ENCODE results near the gene RHOD.

RHOD gene, protein sequence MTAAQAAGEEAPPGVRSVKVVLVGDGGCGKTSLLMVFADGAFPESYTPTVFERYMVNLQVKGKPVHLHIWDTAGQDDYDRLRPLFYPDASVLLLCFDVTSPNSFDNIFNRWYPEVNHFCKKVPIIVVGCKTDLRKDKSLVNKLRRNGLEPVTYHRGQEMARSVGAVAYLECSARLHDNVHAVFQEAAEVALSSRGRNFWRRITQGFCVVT

DNA sequence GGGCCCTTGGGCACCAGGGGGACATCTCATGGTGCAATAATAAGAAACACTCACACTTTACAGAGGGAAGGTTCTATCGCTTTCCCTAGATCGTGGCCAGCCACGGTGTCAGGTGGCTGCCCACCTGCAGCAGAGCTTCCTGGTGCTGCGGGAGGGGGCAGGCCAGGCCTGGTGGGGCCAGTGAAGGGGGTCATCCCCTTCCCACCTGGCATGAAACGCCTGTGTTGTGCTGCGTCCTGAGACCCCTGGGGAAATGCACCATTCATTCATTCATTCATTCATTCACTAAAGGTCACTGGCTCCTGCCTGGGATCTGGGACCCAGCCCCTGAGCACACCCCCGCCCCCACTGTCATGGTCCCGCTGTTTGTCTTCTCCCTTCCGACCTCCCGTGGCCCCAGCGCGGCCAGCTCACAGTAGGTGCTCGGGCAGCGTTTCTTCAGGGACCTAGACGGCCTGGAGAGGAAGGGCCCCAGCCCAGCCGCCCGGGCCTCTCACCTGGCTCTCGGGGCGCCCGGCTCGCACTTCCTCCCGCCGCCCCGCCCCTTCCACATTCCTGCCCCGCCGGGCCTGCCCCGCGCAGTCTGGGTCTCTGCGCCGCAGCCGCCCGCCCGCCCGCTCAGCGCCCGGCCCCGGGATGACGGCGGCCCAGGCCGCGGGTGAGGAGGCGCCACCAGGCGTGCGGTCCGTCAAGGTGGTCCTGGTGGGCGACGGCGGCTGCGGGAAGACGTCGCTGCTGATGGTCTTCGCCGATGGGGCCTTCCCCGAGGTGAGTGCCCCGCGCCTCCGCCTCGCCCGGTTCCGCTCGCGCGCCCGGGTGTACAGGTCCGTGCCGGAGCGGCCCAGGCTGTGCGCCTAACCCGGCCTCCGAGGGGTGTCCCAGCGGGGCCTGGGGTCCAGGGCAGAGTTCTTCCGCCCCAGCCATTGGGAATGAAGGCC, at the start of gene RHOD:
RHOD (plus strand) TSS at position 581 of the 938 bp plus-strand sequence; CDS start at position 637, 56 bp downstream.
- no peak for DNase-seq

DNA sequence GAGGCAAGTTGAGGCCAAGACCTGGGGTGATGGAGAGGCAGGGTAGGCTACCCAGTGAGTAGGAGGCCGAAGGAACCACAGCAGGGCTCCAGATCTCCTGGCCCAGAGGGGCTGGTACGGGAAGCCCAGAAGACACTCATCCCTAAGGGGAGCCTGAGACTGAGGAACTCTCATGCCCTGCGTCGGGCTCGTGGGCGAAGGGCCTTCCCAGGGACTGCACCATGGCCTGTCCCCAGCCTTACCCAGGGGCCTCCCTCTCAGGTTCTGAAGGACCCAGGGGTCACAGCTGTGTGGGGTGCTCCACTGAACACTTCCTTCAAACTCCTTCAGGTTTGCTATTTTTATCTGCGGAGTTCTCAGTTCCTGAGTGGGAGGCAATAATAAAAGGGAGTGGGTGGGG, 49.5 kb upstream of the RHOD start:
- no peak for DNase-seq

DNA sequence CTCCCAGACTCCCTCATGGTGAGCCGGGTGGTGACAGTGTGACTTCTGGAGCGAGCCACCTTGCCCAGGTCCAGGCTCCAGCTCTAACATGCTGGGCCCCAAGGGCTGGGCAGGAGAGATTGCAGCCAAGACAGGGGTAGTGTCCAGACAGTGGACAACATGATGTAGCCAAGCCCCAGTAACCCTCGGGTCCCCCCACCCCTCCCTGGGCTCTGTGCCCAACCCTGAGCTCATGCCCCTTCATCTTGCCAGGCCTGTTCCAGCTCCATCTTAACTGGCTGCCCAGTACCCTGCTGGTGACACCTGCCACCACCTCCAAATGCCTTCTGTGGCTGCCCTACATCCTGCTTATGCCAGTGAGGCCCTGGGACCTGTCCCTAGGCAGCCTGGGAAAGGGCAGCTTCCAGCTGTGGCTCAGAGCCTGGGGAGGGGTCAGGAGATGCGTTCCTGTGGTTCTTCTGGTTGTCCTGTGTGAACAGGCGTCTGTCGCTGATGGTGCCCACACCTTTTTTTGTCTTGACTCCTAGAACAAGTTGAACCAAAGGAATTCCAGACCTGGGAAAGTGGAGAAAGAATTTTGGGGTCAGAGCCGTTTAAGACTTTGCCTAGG, 46.2 kb upstream of the RHOD start:
- DNase-seq: no peak

DNA sequence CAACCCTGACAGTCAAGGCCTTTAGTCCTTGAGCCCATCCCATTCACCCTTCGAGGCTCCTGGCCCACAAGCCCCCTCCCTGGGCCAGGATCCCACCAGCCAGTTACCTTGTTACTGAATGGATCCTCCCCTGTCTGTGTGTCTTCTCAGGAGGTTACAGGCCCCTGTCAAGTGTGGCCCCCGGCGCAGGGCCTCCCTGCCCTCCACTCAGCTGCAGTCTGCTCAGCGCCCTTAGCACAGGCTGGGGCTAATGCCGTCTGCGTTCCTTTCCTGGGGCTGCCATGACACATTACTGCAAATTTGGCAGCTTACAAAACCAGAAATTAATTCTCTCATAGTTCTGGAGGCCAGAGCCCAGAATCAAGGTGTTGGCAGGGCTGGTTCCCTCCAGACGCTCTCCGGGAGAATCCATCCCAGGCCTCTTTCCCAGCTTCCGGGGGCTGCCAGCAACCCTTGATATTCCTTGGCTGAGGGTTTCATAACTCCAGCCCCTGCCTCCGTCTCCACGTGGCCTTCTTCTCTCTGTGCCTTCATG, 43.1 kb upstream of the RHOD start:
- DNase-seq: no peak

DNA sequence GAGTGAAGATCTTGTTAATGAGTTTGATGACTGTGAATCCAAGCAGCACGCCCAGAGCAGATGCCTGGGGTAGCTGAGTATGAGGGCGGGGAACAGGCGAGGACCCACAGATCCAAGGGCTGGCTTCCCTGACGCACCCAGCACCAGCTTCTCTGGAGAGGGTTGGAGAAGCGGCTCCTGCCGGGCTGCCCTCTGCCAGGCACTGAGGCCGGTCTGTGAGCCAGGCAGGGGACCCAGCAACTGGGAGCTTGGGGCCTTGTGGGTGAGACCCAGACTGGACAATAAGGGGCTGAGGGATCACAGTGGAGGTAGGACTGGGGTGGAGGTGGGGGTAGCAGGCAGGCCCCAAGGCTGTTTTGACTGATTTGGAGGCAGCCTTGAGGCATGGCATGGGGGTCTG, 42.3 kb upstream of the RHOD start:
- no peak for DNase-seq

DNA sequence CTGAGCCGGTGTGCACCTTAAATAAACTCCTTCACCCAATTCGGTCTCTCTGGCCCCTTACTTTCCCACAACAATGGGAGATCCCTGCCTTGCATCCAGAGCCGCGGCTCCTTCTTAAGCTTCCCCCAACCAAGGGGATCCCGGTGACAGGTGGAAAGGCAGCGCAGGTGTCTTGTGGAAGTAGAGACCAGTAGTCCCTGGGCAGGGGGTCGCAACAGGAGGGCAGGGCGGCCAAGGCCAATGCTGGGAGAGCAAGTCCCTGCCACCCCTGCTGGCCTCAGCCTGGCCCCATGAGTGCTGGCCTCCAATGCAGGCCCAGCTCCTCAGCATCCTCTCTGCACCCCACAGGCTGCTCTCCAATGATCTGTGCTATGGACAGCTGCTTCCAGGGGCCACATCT, 41.6 kb upstream of the RHOD start:
- no peak for DNase-seq

GRCh38 chr11:67016550-67016949, 40.1 kb upstream of the RHOD start:
- DNase-seq: no peak

- no peak for DNase-seq
Measured at GRCh38 chr11:67020949-67021348, 35.7 kb upstream of the RHOD start.

DNA sequence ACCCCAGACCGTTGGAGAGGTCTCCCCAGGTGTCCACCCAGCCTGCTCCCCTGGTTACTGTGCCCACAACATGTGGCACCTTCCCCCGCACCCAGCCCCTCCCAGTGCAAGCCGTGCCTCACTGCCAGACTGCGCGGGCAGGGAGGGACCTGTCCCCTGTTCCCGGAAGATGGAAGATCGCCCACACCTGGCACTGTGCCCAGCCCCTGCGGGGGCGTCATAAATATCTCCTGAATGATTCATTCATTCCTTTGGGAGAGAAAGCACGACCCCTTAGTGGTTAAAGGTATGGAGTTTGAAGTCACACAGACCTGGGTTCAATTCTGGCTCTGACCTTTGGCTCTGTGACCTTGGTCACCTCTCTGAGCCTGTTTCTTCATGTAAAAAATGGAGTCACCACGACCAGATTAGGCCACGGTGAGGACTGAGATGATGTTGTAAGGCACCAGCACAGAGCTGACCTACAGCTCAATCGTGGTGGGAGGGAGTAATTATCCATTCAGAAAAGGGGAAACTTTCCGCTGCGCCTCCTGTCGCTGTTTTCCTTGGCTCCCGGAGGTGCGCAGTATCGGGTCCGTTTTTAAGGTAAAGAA, 34.2 kb upstream of the RHOD start:
- DNase-seq: no peak

DNA sequence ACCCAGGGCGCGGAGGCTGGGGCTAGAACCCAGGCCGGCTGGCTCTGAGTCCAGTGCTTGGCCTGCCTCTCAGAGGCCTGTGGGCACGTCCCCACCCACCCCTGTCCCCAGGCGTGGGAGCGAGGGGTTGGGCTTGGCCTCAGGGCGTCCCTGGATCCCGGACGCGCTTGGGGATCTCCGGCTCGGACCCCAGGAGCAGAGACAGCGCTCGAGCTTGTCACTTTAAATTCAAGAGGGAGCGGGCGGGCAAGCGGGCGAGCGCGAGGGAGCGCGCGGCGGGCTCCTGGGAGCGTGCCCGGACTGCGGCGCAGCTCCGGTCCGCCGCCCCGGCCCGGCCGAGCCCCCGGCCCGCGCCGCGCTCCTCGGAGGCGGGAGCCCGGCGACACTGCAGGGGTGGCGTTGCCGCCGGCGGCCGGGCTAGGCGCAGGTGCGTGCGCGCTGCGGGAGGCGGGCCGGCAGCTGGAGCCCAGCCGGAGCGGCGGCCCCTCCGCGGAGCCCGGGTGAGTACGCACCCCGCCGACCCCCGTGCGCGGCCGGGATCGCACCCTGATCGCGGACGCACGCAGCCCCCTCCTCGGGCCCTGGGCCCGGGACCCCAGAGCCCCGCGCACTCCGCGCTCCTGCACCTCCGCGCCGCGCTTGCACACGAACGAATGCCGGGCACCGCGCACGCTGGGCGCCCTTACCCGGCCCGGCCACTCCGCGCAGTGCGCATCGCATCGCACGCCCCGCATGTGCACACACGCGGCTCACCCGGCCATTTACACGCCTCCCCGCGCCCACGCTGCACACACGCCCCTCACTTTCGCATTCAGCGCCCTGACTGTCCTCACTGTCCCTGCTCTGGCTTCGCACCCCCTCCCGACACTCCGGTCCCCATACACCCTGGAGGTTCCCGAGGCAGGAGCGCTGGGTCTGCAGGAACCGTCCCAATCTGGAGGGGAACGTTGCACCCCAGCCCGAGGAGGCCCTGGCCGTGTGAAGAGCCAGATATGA, 33.4 kb upstream of the RHOD start, which contains the start of gene SYT12:
SYT12 (plus strand) TSS at position 174 of the 996 bp plus-strand sequence. CDS start 7,011 bp downstream, outside the sequence.
- no peak for DNase-seq

GRCh38 chr11:67023957-67024353, 32.7 kb upstream of the RHOD start:
- DNase-seq: no peak

GRCh38 chr11:67024410-67024809, 32.2 kb upstream of the RHOD start:
- DNase-seq: no peak

GRCh38 chr11:67024966-67025365, 31.7 kb upstream of the RHOD start:
- no peak for DNase-seq

DNA sequence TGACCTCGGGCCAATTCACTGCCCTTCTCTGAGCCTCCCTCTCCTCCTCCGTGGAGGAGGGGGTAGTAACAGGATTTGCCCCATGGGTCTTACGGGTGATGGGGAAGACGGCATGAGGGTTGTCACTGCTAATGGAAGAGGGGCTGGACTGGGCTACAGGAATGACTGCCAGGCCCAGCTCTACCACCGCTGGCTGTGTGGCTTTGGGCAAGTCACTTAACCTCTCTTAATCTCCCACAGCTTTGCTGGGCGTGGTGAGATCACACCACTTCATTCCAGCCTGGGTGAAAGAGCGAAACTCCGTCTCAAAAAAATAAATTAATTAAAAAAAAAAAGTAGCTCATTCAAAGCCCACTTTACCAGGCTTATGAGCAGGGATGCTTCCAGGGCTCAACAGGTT, 30.9 kb upstream of the RHOD start:
- DNase-seq: no peak

DNA sequence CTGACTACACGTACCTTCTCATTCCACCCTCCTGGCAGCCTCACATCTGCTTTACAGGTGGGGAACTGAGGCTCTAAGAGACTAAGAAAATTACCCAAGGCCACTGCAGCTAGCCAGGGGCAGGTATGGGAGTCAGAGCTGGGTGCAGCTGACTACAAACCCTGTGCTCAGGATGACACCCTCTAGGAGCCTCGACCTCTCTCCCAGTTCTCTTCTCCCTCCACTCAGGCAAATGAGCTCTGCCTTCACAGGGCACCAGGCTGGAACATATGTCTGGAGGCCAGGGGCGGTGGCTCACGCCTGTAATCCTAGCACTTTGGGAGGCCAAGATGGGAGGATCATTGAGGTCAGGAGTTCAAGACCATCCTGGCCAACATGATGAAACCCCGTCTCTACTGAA, 29.7 kb upstream of the RHOD start:
- no peak for DNase-seq

DNA sequence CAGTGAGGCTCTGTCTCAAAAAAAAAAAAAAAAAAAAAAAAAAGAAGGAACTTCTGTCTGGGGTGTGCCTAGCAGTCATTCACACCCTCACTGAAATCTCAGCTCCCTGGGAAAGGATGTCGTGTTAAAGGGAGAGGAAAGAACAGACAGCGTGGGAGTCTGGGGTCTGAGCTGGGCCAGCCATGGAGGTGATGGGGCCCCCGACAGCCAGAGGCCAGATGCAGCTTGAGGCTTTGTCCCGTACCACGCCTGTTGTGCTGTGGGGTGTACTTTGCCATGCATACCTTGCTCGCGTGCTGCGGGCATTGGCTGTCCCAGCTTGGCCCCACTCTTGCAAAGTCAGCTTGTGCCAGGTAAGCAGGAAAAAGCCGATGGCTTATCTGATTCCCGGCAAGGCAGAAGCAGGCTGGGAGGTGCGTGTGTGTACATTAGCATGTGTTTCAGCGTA, 29.1 kb upstream of the RHOD start:
- no peak for DNase-seq

- no peak for DNase-seq
Measured at GRCh38 chr11:67027943-67028542, 28.6 kb upstream of the RHOD start.

DNA sequence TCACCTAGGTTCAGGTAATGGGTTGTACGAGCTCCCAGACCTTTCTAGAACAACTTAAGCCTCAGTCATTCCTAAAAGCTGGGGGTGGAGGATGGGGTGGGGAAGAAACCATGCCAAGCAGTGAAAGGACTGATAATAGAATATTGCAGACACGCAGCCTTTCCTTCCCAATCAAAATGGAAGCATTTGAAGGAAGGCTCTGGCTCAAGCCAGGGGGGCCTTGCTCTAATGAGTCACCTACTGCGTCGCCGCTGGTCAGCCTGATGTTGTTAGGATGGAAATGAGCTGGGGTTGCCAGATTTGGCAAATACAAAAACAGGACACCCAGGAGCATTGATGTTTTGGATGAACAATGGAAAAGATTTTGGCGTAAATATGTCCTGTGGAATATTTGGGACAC, 27.5 kb upstream of the RHOD start:
- DNase-seq: no peak

- DNase-seq: no peak
Measured at GRCh38 chr11:67030976-67031375, 25.7 kb upstream of the RHOD start.

DNA sequence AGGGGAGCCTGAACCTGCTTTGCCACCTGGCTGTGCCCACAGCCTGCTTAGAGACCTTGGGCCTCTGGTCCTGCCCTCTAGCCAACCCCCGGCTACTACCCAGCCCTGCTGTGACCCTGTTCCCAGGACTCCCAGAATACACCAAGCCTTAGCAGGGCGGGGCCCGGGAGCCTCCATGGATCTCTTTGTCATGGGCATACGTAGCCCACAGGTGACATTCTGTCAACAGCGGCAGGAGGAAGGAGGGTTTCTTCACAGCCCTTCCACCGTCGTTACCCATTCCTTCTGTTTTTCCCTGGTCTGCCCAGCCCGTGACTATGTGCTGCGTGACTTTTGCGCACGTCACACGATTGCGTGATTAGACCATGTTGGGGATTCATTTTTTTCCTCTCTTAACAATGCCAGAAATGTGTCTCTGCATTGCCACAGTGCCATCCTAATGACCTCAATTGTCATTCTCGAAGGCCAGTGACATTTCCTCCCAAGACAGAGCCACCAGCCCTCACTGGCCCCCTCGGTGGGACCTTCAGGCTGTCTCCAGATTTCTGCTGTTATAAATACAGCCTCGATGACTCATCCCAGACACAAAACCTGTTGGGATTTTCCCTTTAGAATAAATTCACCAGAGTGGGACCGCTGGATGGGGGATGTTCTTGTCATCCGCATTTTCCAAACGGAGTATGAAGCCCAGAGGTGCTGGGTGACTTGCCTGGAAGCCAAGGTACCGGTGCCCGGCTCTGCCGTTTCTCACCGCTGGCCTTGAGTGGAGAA, 24.7 kb upstream of the RHOD start:
- no peak for DNase-seq

Data from DMS79 (cell line).